Activated T-cell treated with anti-CD3 and anti-CD28 coated beads, Interleukin-2, amount 50 U/mL, for 1 hour (primary cell): ENCODE measurements around the gene GSDME.
"Not testable (repeated sequence)": the region's sequence is repeated elsewhere in the genome, so short reads cannot be mapped to it uniquely, and the experiment has no call there.

Experiments used
- DNase-seq: peaks from one replicate; pipeline ENCODE4 v3.0.0-alpha.2; 2020

GSDME gene

DNA sequence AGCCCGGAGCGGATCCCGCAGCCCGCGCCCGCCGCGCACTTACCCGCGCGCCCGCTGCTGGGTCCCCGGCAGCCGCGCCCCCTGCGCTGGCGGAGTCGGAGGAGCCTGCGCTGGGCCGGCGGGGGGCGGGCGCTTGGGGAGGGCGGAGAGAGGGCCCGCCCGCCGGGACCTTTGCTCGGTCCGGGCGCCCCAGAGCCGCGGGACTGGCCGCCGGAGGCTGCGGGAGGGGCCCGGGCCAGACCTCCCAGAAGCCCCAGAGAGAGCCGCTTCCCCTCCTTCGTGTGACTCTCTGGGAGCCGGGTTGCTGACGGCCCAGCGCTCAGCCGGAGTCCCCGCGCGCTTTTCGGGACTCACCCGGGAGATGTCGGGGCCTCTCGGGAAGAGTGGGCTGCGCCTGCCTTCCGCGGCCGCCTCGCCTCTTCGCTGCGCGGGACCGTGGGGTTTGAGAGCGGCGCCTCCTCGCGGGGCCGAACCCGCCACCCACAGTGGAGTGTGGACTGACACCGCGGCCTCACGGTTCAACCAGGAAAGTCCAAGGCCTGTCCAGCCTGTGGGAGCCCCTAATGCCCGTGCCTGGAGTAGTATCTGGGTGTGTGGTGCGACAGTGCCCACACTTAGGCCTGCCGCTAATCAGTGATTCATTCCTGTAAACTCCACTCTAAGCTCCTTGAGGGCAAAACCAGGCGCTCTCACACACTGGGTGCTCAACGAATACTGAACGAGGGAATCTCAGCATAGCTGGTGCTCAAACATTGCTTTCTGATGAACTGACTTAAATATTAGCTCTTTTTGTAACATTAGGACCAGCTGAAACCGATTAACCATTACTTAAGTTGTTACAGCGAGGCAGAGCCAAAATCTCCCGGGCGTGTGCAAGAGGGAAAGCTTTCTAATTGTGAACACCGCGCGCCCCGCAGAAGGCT is at the start of gene GSDME:
TSS of gene GSDME (minus strand) at position 112 of the 923 bp plus-strand sequence. CDS start 7,690 bp downstream, outside the sequence.
- DNase-seq, result peak; percentile 49

DNA sequence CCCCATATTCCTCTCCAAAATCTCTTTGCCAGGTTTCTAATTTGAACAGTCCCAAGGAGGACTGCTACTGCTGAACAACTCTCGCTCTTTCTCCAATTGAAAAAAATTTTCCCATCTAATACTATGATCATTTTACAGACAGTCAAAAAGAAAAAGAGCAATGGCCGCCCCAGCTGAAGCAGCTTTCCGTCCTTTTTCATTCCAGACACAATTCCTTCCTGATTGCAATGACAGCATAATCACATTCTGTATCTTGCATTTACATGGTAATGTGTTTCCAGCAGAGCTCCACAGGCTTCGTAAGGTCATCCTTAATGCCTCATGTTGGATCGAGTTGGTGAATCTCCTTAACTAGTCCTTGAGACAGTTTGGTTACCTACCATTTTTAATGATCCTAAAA is 45.0 kb upstream of the GSDME start:
- no peak for DNase-seq

GRCh38 chr7:24801883-24802282 is 44.6 kb upstream of the GSDME start:
- DNase-seq, result no peak

- DNase-seq, result no peak
Observed at GRCh38 chr7:24800667-24801066, 43.4 kb upstream of the GSDME start.

DNA sequence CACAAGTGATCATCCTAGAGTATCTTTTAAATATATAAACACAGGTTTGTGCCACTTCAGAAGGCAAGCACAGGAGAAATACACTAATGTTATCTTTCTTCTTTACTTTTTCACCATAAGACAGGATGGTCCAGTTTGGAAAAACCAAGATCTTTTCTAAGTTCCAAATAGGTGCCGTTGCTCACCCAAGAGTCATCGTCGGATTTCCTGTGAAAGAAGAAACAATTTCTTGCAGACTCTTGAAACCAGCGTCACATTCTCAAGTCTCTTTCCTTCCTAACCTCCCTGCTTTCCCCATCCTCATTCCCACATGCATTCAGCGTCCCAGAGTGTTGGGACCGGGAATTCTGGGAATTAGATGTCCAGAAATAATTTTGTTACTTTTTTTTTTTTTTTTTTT is 42.8 kb upstream of the GSDME start:
- no peak for DNase-seq

DNA sequence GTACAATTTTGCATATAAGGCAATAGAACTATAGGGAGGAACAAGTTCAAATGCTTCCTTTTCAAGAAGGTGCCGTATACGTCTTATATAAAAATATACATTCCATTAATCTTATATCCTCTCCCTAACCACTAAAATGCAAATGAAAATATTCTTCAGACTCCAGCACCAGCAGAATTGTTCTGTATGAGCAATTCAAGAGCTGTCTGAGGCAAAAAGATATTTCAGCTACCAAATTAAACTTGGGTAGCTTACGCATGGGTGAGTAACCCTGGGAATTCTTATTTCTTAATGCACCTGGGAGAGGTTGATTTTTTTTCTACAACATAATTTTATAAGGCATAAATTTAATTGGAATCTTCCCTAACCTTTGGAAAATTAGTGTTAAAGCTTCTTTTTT is 42.2 kb upstream of the GSDME start:
- no peak for DNase-seq

GRCh38 chr7:24798261-24798660 is 41.0 kb upstream of the GSDME start:
- DNase-seq, result no peak

- no peak for DNase-seq
Observed at GRCh38 chr7:24797270-24797669, 40.0 kb upstream of the GSDME start.

DNA sequence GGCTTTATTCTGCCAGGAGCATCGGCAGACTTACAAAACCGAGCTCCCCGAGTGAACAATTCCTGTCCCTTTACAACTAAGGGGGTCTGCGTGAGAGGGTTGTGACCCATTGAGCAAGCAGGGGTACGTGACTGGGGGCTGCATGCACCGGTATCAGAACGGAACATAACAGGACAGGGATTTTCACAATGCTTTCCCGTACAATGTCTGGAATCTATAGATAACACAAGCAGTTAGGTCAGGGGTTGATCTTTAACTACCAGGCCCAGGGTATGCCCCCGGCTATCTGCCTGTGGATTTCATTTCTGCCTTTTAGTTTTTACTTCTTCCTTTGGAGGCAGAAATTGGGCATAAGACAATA is 38.1 kb upstream of the GSDME start:
- no peak for DNase-seq

- not testable (repeated sequence) for DNase-seq
Observed at GRCh38 chr7:24794751-24795406, 37.6 kb upstream of the GSDME start.

DNA sequence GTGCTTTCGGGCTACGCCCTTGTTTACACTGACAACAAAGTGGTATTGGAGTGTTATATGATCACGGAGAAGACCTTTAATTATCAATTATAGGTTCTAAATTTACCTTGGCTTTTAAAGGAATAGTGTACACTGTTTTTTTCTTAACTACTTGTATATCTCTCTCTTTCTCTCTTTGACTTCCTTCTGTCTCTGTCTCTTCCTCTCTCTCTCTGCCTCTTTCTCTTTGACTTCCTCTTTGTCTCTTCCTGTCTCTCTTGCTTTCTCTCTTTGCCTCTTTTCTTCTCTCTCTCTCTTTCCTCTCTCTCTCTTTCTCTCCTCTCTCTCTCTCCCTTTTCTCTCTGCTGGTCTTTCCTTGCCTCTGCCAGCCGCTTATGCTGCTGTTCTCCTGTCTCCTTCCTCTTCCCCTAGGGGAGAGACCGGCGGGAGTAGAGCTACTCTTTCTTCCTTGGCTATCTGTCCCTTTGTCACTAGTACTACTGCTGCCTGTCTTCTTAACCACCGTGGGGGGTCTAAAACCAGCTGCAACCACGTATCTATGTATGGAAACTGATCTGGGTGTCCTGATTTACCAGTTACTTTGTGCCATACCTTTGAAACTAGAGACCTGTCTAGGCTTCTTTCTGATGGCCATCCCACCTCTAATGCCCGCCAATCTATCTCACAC is 36.9 kb upstream of the GSDME start:
- DNase-seq, result no peak

- no peak for DNase-seq
Observed at GRCh38 chr7:24788961-24789576, 31.8 kb upstream of the GSDME start.

- DNase-seq, result no peak
Observed at GRCh38 chr7:24788075-24788474, 30.8 kb upstream of the GSDME start.

DNA sequence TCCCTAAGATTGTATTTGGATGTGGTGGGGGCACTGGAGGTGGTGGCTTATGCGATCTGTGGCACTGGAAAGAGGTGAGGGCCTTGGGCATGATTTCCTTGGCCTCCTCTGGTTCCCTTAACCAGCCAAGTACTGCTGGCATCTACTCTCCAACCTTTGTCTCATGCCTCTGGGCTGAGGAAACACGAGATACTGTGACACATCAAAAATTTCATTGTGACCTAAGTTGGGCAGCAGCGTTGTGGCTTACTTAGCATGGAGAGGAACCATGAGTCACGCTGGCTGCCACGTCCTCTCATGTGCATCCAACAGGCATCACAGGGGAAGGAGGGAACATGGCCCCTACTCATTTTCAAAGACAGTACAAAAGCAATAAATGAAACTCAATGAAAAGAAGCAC is 29.7 kb upstream of the GSDME start:
- no peak for DNase-seq

DNA sequence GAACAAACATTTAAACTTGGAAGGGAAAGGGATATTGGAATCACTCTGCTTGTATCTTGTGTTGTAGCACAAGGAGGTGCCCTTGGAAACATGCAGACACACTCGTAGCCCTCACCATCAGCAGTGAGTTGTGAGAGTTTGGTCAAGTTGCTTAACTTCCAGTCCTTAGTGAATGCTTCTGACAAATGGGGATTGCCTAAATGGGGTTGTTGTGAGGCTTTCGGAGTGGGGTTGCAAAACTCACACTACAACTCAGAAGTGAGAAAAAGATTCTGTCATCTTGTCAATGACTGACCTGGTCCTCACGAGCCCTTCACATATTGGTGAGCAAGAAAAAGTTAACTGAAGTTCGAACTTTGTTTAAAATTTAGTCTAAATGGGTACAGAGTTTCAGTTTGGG is 29.0 kb upstream of the GSDME start:
- DNase-seq, result no peak

DNA sequence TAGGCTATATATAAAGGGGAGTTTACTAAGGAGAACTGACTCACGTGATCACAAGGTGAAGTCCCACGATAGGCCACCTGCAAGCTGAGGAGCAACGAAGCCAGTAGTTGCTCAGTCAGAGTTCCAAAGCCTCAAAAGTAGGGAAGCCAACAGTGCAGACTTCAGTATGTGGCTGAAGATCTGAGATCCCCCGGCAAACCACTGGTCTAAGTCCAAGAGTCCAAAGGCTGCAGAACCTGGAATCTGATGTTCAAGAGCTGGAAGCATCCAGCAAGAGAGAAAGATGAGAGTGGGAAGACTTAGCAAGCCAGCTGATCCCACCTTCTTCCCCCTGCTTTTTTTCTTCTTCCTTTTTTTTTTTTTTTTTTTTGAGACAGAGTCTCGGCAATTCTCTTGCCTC is 27.0 kb upstream of the GSDME start:
- DNase-seq, result no peak

- DNase-seq, result no peak
Observed at GRCh38 chr7:24783698-24784097, 26.4 kb upstream of the GSDME start.

GRCh38 chr7:24781106-24781505 is 23.8 kb upstream of the GSDME start:
- DNase-seq, result no peak

DNA sequence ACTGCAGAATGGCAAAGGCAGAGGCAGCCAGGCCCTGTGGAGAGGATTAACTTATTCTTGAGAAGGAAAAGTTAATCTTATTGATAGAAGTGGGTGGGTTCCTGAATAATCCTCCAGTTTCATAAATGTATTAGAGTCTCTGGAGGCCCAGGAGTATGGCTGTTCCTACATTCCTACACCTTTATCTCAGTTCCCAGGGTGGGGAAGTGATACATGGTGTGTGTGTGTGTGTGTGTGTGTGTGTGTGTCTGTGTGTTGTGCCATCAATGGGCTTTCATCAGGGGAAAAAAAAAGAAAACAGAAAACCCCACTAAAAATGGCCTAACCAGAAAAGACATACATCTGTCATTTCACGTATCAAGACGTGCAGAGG is 22.0 kb upstream of the GSDME start:
- no peak for DNase-seq

- DNase-seq, result no peak
Observed at GRCh38 chr7:24778543-24779282, 21.4 kb upstream of the GSDME start.

DNA sequence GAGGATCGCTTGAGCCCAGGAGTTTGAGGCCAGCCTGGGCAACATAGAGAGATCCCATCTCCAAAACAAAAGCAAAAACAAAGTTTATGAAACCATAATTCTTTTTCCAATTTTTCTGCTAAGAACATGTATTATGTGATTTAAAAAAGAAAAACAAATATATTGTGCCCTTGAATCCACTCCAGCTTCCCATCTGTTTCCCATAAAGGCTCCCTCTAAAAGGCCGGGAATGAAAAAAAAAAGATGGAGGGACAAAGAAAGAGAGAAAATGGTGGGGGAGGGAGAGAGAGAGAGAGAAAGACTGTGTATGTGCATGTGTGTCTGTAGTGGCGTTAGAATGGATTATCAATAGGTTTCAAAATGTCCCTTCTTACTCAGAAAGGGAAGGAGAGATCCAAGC is 20.5 kb upstream of the GSDME start:
- DNase-seq, result no peak

DNA sequence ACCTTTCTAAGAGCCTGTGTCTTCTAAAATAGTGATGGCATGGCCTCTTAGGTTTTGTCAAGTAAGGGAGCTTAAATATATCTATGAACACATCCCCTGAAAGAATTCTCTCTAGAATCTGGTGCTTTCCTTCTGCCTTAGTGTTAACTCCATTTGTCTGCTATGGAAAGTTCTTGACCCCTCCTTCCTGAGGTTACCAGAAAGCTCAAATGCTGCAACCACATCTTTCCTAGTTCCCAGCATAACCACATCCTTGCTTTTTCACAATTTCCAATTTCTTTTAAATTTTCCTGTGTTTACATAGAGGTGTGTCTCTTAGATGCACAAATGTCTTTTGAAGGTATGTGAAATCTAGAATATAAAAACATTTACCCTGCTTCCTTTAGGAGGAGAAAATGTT is 16.4 kb upstream of the GSDME start:
- DNase-seq, result no peak

DNA sequence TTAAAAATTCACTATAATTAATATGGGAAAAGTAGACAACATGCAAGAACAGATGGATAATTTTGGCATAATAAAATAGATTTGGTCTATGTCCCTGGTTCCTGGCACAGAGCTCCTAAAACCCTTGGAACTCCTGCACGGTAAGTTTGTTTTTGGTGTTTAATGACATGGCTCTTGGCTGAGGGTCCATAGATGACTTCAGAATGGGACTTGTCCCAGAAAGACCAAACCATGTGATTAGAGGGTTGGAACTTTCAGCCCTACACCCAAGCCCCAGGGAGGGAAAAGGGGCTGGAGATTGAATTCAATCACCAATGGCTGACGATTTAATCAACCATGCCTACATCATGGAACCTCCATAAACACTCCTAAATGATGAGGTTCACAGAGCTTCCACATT is 12.6 kb upstream of the GSDME start:
- no peak for DNase-seq
